Activated T-cell treated with anti-CD3 and anti-CD28 coated beads, Interleukin-2, amount 50 U/mL, for 48 hours (primary cell): ENCODE data around the gene AQR.
"Not testable (repeated sequence)": the region's sequence is repeated elsewhere in the genome, so short reads cannot be mapped to it uniquely, and the experiment has no call there.

Experiments used
- DNase-seq, 2 experiments: peaks; one replicate each; pipeline ENCODE4 v3.0.0-alpha.2; 2020

Gene AQR

DNA sequence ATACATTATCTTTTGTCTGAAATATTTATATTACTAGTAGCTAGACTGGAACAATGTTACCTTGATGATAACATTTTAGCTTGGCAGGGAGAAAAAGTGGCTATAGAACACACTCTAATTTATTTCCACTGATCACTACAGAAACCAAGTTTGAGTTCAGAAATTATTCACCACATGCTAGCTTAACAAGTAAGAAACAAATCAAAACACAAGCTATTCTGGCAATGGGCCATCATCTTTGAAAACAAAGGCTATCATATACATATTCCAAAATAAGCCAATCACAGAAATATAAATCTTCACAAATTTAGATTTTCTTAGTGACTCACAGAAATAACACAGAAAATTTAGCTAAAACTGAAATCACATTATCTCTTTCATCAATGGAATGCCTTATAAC lies 17.1 kb downstream of the AQR start:
- no peak for DNase-seq

DNA sequence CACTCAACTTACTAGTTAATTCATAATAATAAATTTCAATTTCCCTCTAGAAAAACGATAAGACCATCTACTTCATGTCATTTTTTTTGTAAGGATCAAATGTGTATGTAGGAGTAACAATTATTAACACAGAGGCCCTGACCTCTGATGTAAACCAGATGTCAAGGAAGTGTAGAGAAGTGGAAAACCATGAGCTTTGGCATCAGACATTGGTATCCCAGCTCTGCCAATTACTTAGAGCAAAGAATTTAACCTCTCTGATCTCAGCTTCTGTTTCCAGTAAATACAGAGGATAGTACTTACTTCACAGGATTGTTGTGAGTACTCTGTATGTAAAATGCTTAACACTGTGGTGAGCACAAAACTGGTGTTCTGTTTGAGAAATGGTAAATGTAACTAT lies 17.5 kb downstream of the AQR start:
- DNase-seq, result no peak

DNA sequence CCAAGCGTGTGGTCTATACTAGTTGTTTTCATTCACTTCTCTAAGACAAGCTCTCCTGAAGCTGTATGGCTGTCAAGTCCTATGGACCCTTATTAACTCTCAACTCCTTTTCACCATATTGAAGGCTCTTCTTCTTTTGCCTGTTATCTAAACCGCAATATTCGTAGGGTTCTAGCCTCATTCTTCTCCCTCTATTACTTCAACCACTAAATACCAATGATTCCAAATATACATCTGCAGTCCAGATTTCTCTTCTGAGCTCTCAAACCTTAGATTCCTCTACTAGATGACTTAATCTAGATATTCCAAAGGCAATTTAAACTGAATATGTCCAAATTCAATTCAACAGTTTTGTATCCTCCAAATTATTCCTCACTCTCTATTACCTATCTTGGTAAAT lies 24.6 kb downstream of the AQR start:
- DNase-seq, result no peak

DNA sequence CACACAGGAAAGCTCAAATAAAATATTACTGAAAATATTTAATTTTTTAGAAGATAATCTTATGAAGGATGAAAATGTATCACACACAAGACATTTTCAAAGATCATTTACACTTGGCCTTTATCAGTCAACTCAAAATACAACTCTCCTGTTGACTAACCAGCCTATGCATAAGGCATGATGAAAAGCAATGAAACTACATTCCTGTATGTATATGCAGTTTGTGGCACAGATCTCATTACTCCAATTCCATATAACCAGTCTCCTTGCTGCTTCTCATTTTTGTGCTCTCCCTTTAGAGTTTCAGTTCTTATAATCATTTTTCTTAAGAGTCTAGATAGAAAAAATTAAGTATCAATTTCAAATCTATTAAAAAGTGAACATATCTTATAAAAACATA lies 25.8 kb downstream of the AQR start:
- DNase-seq, result no peak

DNA sequence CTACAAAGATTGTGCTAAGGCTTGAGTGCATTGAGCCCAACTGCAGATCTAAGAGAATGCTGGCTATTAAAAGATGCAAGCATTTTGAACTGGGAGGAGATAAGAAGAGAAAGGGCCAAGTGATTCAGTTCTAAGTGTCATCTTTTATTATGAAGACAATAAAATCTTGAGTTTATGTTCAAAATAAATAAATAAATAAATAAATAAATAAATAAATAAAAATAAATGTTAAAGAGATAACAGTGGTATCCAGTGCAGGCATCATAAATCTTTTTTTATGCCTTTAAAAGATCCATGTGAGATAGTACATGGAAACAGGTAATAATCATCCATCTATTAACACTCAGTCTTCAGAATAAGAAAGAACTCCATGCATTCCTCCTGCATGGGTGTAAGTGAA lies 26.3 kb downstream of the AQR start:
- not testable (repeated sequence) for DNase-seq

DNA sequence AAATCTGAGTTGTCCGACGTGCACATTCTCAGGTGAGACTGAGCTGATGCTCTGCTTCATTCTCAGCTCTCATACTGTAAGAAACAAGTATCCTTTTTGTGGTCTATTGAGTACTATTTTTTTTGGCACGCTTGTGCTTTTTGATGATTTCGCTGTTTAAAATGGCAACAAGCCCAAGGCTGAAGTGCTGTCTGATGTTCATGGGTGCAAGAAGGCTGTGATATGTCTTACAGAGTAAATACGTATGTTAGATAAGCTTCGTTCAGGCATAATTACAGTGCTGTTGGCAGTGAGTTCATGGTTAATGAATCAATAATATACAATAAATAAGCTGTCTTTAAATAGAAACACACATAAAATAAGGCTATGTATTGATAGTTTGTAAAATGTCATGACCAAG lies 27.2 kb downstream of the AQR start:
- DNase-seq, result no peak

DNA sequence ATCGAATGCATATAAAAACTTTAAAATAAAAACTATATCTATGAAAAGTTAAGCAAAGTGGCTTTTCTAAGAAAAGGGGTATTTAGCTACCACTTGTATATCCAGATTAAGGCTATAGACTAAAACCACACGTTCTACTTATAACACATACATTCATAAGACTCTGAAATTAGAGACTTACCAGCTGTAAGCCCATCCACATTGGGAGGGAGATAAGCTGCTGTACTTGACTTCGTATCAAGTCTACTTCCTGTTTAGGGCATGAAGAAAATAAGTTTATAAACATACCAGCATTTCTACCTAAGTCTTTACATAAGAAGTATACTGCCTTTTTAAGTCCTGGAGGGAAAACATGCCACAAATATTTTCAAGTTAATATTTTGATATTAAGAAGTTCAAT lies 27.7 kb downstream of the AQR start:
- no peak for DNase-seq

DNA sequence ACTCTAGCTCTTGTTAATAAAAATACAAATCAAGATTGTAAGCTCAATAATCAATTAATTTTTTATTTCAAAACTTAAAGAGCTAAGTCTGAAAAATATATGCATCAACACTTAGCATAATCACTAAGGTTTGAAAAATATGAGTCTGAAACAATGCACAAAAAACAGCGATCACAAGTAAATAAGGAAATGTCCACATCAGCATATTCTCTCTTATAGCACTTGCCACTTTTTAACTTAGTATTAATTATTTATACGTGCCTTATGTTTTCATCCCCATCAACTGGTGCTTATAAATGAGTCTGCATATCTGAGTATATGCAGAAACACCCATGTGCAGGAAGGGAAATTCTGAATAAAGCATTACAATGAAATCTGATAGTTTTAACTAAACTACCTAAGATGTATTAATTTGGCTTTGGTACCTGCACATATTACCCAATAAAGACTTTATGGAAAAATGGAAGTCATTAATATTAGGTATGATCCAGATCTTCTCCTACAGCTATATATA lies 28.3 kb downstream of the AQR start:
- no peak for DNase-seq

DNA sequence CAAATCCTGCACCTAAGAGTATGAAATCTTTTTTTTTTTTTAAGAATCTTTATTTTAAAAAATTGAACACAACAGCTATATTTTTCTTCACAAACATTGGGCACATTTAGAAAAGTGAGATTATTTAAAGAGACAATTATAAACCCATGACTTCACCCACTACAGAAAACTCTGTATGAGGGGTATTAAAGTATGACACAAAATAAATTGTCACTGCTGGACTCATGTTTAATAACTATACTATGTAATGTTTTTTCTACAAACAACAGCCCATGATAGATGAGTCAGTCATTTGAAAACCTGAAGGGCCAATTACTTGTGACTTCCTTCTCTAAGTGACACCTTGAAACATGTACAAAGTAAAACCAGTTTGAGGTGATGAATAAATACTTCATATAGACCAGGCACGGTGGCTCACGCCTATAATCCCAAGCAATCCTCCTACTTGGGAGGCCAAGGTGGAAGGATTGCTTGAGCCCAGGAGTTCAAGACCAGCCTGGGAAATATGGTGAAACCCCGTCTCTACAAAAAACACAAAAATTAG lies 36.0 kb downstream of the AQR start:
- DNase-seq, result no peak

DNA sequence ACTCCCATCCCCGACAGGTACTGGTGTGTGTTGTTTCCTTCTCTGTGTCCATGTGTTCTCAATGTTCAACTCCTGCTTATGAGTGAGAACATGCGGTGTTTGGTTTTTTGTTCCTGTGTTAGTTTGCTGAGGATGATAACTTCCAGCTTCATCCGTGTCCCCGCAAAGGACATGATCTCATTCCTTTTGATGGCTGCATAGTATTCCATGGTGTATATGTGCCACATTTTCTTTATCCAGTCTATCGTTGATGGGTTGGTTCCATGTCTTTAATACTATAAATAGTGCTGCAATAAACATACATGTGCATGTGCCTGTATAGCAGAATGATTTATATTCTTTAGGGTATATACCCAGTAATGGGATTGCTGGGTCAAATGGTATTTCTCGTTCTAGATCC lies 41.2 kb downstream of the AQR start:
- DNase-seq, result not testable (repeated sequence)

DNA sequence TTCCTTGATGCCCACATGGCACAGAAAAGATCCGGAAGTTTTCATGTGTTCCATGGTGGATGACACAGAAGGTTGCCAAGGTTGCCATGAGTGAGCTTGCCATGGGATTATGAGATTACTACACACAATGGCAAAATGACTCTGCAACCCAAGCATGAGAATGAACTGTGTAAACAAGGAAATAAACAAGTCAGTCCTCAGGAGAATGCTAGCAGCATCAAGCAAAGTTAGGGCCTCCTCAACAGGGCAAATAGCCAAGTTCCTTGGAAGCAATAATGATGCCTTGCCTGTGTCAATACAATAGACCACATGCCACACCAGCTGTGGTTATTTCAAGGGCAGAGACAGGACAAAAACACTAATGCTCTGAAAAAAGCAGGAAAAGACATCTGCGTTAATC lies 41.8 kb downstream of the AQR start:
- no peak for DNase-seq

DNA sequence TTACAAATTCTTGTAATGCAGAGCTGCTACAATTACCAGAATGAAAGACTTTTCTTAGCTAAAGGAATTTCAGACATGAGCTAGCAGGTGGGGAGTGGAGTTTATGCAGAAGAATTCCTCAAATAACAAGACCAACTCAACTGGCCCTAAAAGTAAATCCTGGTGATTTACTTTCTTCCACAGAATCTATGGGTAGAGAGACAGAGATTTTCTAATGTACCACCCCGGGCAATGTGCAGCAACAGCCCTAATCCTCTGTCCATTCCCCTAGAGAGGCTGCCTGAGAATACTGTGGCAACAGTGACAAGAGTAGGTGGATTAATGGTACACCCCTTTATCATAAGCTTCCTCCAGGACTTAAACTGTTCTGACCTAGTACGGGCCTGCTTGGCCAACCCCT lies 55.2 kb downstream of the AQR start:
- DNase-seq, result no peak

DNA sequence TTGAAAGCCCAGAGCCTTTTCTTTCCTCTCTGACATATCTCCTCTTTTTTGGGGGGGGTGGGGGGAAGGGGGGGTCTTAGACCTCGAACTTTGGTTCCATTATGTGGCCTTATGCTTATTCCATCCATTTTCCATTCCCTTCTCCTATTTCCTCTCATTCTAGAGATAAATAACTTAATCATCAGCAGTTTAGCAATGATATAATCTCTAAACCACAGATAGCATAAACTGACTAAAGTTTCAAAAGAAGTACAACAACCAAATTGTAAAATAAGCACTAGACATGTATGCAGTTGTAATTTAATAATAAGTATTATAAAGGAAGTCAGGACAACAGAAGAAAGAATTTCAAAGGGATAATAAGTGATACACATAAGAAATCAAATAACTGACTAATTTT lies 64.5 kb downstream of the AQR start:
- no peak for DNase-seq

DNA sequence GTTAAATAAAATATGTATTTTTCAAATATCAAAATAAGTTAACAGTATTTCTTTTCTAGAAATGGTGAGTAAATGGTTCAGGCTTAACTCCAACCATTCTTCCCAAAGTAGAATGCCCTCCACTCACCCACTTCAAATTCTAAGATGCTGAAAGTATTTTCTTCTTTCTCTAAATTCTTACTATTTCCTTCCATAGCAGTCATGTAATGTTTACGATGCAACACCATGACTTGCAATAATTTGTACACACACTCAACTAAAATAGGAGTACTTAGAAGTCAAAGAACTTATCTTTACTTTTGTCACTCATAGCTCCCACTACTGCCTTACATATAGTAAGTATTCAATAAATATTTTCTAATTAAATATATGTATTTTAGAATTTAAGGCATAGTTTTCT lies 65.0 kb downstream of the AQR start:
- DNase-seq, result no peak

DNA sequence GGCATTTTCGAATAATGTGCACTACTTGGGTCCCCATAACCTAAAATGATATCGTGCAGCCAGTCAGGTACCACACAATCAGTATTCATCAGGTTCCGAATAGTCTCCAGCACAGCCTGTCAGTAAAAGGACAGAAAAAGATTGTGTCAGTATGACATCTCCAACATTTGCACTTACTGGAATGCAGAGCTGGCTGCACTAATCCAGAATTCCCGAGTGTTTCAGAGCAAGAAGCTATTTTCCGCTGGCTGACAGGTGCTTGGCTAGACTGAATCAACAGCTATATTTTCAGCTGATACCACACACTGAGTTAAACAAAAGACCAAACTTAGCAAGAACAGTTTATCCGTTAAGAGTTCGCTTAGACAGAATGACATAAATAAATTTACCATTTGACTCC lies 68.8 kb downstream of the AQR start:
- no peak for DNase-seq

DNA sequence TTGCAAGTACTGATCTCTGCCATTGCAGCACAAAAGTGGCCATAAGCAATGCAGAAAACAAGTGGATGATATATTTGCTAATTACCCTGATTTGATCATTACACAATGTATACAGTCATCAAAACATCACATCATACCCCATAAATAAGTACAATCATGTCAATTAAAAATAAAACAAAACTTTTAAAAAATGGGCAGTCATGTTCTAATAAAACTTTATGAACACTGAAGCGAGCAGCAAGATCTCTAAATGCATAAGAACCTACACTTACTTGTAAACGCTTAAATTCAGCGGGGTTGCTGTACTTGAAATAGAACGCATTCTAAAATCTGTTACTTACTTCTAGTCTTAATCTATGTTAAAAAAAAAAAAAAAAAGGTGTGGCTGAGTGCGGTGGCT lies 73.4 kb downstream of the AQR start:
- no peak for DNase-seq

DNA sequence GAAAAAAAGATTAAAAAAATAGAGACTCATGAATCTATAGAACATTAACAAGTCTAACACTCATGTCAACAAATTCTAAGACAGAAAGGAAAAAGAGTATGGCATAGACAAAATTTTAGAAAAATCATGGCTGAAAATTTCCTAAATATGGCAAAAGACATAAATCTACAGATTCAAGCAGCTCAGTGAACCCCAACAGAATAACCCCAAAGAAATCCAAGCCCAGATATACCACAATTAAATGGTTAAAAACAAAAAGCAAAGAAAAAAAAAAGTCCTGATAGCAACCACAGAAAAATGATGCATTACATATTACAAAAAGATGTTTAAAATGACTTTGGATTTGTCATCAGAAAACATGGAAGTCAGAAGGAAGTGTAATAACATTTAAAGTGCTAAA lies 75.6 kb downstream of the AQR start:
- no peak for DNase-seq

DNA sequence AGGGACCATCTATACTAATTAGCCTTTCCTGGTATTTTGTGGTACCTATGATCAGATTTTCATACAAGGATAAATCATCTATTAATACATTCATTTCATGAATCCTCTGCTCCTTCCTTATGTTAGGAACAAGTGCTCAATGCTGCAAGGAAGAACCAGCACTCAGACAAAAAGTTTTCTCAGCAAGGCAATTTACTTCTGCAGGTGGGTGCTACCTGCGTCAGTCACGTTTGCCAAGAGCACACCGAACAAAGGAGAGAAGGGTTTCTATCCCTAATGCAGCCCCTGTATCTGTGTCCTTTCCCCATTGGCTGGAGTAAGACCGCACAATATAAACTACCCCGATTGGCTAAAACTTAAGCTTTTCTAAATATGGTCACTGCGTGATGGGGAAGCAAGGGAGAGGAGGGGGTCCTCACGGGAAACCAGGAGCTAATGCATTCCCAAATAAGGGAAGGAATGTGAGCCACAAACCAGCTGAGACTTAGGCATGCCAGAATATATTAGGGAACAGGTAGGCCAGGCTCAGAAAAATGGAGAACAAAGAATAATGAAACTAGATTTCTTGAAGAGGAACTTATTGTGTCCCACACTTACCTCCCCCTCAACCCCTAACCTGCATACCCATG lies 76.5 kb downstream of the AQR start:
- no peak for DNase-seq

DNA sequence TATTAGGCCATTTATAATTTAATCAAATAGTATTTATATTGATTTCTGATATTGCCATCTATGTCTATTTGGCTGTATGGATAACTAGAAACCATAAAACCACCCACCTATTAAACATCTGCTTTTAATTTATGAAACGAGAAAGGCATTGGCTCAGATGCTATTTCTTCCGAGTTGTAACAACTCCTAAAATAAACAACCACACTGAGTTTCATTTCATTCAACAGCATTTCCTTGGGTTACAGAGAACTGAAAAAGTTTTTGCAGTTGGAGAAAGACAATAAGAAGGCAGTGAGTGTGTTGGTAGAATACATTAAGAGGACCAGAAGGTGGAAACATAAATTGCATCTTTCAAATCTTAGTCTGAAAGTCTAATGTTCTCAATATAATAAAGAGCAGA lies 79.1 kb downstream of the AQR start:
- DNase-seq, result no peak

DNA sequence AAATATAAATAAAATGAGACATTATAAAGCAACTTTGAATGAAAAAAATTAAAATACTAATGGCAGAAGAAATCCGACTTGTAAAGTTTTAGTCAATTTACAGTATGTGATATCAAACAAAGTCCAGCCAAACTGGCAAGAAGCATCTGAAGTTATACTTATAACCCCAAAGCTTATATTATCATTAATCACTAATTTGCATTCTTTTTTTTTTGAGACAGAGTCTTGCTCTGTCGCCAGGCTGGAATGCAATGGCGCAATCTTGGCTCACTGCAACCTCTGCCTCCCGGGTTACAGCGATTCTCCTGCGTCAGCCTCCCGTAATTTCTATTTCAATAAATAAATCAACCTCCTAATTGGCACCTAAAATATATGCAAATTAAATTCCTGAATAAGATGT lies 80.1 kb downstream of the AQR start:
- no peak for DNase-seq

DNA sequence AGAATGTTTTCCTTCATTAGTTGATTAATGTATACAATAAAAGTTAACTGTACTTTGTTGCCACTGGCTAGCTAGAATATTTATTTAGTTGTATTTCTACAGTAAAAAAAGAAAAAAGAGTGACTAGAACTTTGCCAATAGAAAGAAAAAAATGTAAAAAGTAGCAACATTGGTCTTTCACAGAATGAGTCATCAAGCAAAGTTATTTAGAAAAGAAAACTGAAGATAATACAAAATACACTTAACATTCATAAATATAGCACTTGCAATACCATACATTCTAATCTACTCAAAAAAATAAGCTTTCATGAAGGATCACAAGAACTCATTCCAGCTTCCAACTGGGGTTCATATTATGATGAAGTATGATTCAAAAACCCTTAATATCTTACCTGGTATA lies 83.4 kb downstream of the AQR start:
- no peak for DNase-seq

DNA sequence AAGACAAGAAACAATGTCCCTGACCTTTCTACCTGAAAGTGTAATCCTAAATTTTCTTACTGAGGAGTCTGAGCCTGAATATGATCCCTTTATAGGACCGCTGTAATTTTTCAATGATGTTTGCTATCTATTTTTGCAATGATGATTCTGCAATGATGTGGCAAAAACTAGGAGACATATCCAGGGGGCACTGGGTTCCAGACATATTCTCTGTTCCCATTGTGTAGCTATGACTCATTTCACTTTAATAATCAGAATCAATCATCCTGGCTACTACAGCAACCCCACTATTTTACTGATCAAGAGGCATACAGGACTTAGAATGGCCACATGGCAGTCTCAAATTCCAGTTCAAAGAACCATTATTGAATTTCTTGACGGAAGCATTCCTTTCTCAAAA lies 85.9 kb downstream of the AQR start:
- no peak for DNase-seq

DNA sequence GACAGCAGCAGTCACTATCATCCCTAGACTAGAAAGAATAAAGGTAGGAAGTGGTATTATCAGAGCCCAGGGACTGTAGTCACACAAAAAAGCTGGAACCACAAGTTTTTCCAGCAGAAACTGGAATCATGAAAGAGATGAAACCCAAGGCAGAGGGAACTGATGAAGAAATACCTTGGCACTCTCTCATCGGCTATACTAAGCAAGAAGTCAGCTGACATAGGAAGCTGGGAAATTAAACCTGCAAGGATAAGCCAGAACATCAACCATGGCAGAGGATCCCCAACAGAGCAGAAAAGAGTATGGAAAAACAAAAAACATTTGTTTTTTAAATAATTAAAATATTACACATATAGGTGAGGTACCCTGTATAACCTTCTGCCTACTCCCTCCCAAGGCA lies 86.5 kb downstream of the AQR start:
- no peak for DNase-seq

DNA sequence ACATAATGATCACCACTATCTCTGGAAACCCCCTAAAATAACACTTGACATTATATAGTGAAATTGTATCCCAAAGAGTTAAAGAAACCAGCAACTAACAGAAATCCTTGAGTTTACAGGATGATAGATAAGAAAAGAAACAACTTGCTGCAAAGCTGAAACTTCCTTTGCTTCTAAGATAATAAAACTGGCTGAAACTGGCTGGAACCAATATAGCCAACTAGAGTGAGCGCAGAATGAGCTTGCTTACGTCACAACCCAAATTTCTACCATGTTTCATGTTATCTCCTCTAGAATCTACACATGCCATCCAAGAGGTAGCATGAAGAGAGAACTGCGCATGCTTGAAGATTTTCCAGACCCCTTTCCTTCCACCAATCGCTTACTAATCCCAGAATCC lies 90.4 kb downstream of the AQR start:
- DNase-seq, result no peak

DNA sequence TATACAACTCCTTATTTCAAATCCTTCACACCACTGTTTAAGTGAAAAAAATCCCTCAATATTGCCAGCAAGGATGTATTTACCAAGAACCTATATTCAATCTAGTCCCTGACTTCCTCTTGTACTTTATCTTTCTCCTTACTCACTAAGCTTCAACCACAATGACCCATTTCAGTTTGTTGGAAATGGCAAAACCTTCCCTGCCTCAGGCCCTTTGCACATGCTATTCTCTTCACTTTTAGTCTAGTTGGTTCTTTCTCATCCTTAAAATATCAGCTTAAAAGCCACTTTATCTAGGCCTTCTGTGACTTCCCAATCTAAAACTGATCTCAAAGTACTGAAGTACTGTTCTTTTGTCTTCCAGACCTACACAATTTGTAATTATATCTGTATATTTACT lies 92.9 kb downstream of the AQR start:
- no peak for DNase-seq
